HG03457 (cell line): ENCODE results near the gene SPATA31D1.

Experiments
- ATAC-seq: cut with Tn5 transposase; IDR thresholded peaks from one replicate; pipeline ENCODE4 v1.9.1; 2021; ENCODE audit warnings: moderate number of reproducible peaks; ENCODE audit not compliant: unreplicated experiment

SPATA31D1 gene

GRCh38 chr9:82021198-82021597 lies 32.6 kb downstream of the SPATA31D1 start:
- no peak for ATAC-seq

GRCh38 chr9:82022121-82022520 lies 33.5 kb downstream of the SPATA31D1 start:
- ATAC-seq, result no peak

DNA sequence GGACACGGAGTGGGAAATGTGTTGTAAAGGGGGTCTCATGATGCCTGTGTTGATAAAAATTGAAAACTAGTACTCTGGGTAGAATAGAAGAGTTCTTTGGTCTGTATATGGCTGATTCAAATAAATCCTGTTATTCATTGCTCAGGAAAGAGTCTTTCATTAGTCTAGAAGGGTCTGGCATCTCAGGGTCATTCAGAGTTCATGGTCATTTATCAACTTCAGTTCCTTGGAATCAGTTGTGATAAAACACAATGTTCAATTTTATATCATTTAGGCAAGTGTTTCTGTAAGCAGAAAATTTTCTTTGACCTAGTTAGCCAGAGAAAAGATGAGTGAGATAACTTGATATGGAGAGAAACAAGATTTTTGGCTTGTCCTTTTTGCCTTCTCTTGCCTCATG lies 36.3 kb downstream of the SPATA31D1 start:
- ATAC-seq, result no peak

DNA sequence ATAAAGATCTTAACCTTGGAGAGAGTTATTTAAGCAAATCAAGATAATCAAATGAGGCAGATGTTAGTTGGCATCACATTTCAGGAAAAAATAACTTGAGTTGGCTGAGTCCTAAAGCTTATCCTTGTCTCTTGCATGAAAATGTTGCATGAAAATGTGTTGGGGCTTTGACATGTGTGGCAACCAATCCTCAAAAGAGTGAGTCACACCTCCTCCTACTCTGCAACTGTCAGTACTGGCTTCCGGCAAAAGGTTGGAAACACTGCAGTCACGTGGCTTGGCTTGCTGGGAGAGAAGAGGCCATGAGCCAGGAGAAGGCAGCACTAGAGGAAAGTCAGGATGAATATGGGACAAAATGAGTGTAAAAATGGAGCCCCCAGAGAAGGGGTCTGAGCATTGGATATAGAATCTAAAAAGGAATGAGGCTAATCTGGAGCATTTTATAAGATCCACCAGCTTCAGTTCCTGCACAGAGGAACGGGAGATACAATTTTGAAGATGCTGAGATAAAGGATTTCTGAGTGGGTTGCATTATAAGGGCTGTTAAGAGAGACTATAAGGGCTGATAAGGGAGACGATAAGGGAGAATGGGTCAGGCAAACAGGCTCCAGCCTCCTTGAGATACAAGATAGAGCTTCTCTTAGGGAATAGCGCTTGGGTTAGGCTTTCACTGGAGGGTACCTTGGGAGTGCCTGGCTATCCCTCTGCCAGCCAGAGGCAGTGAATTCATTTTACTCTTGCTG lies 43.1 kb downstream of the SPATA31D1 start:
- ATAC-seq, result no peak

DNA sequence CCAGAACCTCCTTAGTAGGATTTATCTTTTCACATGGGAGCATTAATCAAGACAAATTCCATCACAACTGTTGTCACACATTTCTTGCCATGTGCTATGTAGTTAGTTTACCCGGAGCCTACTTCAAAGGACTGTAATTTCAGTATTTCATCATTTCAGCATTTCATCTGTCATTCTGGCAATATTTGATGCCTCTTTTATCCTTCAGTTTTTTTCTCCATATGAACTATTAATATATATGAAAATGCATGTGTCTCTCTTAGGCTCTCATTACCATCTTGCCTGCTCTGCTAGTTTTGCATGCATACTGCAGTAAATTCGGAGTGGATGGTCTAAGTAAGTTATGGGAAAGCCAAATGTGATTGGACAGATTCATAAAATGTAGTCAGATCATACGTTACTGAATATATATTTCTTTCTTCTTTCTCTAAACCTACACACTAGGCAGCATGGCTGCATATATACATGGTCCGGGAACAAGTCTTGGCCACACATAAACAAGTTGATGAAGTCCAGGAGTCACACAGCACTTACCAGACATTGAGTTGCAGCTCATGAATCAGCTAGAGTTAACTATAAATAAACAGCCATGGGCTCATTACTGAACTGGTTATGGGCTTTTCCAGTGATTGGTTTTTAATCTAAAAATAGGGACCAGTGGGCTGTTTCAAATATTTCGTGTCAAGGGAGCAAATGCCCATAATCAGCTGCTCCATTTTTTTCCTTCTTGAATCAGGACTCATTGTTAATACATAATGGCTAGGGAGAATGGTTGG lies 46.6 kb downstream of the SPATA31D1 start:
- ATAC-seq, result no peak

- no peak for ATAC-seq
Observed at GRCh38 chr9:82036086-82036485, 47.5 kb downstream of the SPATA31D1 start.

- no peak for ATAC-seq
Observed at GRCh38 chr9:82037126-82037525, 48.6 kb downstream of the SPATA31D1 start.

GRCh38 chr9:82038897-82039296 lies 50.3 kb downstream of the SPATA31D1 start:
- no peak for ATAC-seq
